ENCODE results near the gene ZCCHC10.
A peak's percentile ranks its signal among the peaks of the same experiment; 100 is the strongest.

The ZCCHC10 gene

GRCh38 chr5:133025804-133026663 is at the start of gene ZCCHC10:
ZCCHC10 (minus strand) TSS chr5:133026549; CDS start chr5:133026537, 12 bp downstream.
- Mint-ChIP-seq H3K4me1 (peaks cover 23% of the 10 kb centered on the region), H3K9me3 (no peaks in the 10 kb centered on the region), H3K27ac (peak within 1 kb of the TSS; percentile 97 to 98), H3K27me3 (no peaks in the 10 kb centered on the region), H3K4me3 (peak within 1 kb of the TSS; percentile 93 to 94)
- DNase-seq = peak; percentile 86 to 91
- peak; percentile 99 for ATAC-seq

GRCh38 chr5:133075572-133076536 is 49.5 kb upstream of the ZCCHC10 start:
- no peaks in the 10 kb centered on the region for H3K9me3 Mint-ChIP-seq
- ATAC-seq (no peak), DNase-seq (no peak)
- H3K27ac Mint-ChIP-seq = no peak overlapping the region
- H3K4me3 Mint-ChIP-seq = no peak overlapping the region
- H3K4me1 Mint-ChIP-seq = peaks cover 41% of the 10 kb centered on the region
- H3K27me3 Mint-ChIP-seq = no peaks in the 10 kb centered on the region

- Mint-ChIP-seq H3K27ac (no peak overlapping the region), H3K4me1 (peaks cover 20% of the 10 kb centered on the region), H3K4me3 (no peak overlapping the region), H3K27me3 (no peaks in the 10 kb centered on the region), H3K9me3 (no peaks in the 10 kb centered on the region)
- ATAC-seq = no peak
- no peak for DNase-seq
Observed at GRCh38 chr5:133072021-133072420, 45.7 kb upstream of the ZCCHC10 start.

- Mint-ChIP-seq H3K9me3 (no peaks in the 10 kb centered on the region), H3K4me1 (peaks cover 36% of the 10 kb centered on the region), H3K27me3 (no peaks in the 10 kb centered on the region), H3K4me3 (no peak overlapping the region), H3K27ac (no peak overlapping the region)
- ATAC-seq (no peak), DNase-seq (no peak)
Observed at GRCh38 chr5:133066045-133066444, 39.7 kb upstream of the ZCCHC10 start.

GRCh38 chr5:133065471-133065870 is 39.1 kb upstream of the ZCCHC10 start:
- no peaks in the 10 kb centered on the region for H3K9me3 Mint-ChIP-seq
- ATAC-seq (no peak), DNase-seq (no peak)
- peaks cover 36% of the 10 kb centered on the region for H3K4me1 Mint-ChIP-seq
- no peak overlapping the region for H3K27ac Mint-ChIP-seq
- H3K27me3 Mint-ChIP-seq = no peaks in the 10 kb centered on the region
- H3K4me3 Mint-ChIP-seq = no peak overlapping the region

GRCh38 chr5:133063965-133064364 is 37.6 kb upstream of the ZCCHC10 start:
- Mint-ChIP-seq H3K27me3 (no peaks in the 10 kb centered on the region), H3K27ac (peak overlapping the region in 1 of 2 donors; percentile 33), H3K4me3 (no peak overlapping the region), H3K4me1 (peaks cover 43% of the 10 kb centered on the region), H3K9me3 (no peaks in the 10 kb centered on the region)
- DNase-seq = no peak
- ATAC-seq = no peak

GRCh38 chr5:133062276-133062675 is 35.9 kb upstream of the ZCCHC10 start:
- Mint-ChIP-seq H3K9me3 (no peaks in the 10 kb centered on the region), H3K4me1 (peaks cover 46% of the 10 kb centered on the region), H3K4me3 (no peak overlapping the region), H3K27ac (no peak overlapping the region), H3K27me3 (no peaks in the 10 kb centered on the region)
- DNase-seq (no peak), ATAC-seq (no peak)

GRCh38 chr5:133059621-133060020 is 33.3 kb upstream of the ZCCHC10 start:
- ATAC-seq = no peak

GRCh38 chr5:133056891-133057290 is 30.5 kb upstream of the ZCCHC10 start:
- Mint-ChIP-seq H3K27ac (no peak overlapping the region), H3K4me1 (peaks cover 67% of the 10 kb centered on the region), H3K4me3 (no peak overlapping the region), H3K27me3 (no peaks in the 10 kb centered on the region), H3K9me3 (no peaks in the 10 kb centered on the region)
- ATAC-seq = no peak
- DNase-seq = no peak

More at GRCh38 chr5:133059621-133060020, 33.3 kb upstream of the ZCCHC10 start:
- H3K27ac Mint-ChIP-seq = peak overlapping the region in 1 of 2 donors; percentile 52
- no peaks in the 10 kb centered on the region for H3K9me3 Mint-ChIP-seq
- H3K4me3 Mint-ChIP-seq = no peak overlapping the region
- no peaks in the 10 kb centered on the region for H3K27me3 Mint-ChIP-seq
- peaks cover 66% of the 10 kb centered on the region for H3K4me1 Mint-ChIP-seq
- no peak for DNase-seq

- Mint-ChIP-seq H3K4me1 (peaks cover 72% of the 10 kb centered on the region), H3K9me3 (no peaks in the 10 kb centered on the region), H3K27me3 (no peaks in the 10 kb centered on the region), H3K4me3 (peak overlapping the region in 1 of 2 donors; percentile 51), H3K27ac (no peak overlapping the region)
- ATAC-seq = no peak
- DNase-seq = no peak
Observed at GRCh38 chr5:133054697-133055471, 28.5 kb upstream of the ZCCHC10 start.

GRCh38 chr5:133053448-133053847 is 27.1 kb upstream of the ZCCHC10 start:
- DNase-seq (no peak), ATAC-seq (no peak)
- H3K27ac Mint-ChIP-seq = peak overlapping the region; percentile 100
- peaks cover 79% of the 10 kb centered on the region for H3K4me1 Mint-ChIP-seq
- no peaks in the 10 kb centered on the region for H3K9me3 Mint-ChIP-seq
- peak overlapping the region; percentile 91 to 97 for H3K4me3 Mint-ChIP-seq
- H3K27me3 Mint-ChIP-seq = no peaks in the 10 kb centered on the region

- H3K4me3 Mint-ChIP-seq = peak overlapping the region; percentile 91 to 97
- no peaks in the 10 kb centered on the region for H3K9me3 Mint-ChIP-seq
- DNase-seq (peak; percentile 57 to 72), ATAC-seq (peak; percentile 44)
- peaks cover 79% of the 10 kb centered on the region for H3K4me1 Mint-ChIP-seq
- peak overlapping the region; percentile 100 for H3K27ac Mint-ChIP-seq
- no peaks in the 10 kb centered on the region for H3K27me3 Mint-ChIP-seq
Observed at GRCh38 chr5:133052317-133053175, 26.2 kb upstream of the ZCCHC10 start.

GRCh38 chr5:133051542-133052316 is 25.4 kb upstream of the ZCCHC10 start, which contains the start of gene HSPA4:
HSPA4 (plus strand) TSS chr5:133052013; CDS start chr5:133052251, 238 bp downstream.
- peak; percentile 96 to 98 for DNase-seq
- Mint-ChIP-seq H3K4me1 (peaks cover 73% of the 10 kb centered on the region), H3K9me3 (no peaks in the 10 kb centered on the region), H3K4me3 (peak within 1 kb of the TSS; percentile 91 to 97), H3K27me3 (no peaks in the 10 kb centered on the region), H3K27ac (peak within 1 kb of the TSS; percentile 100)
- peak; percentile 88 for ATAC-seq
